ENCODE measurements around the gene RASD2. TPM values are rescaled to one million over a fixed set of nuclear protein-coding genes. Genes with fewer than 3 reads are reported as not detected.

Gene RASD2
- not detected for total RNA-seq

GRCh38 chr22:35540595-35541253 is at the start of gene RASD2:
RASD2 (plus strand) TSS chr22:35540831; CDS start chr22:35546810, 5,979 bp downstream.

Other genes with a start within 250 kb of the RASD2 start
- gene TOM1, start 240.9 kb upstream of the RASD2 start, total RNA-seq, result 10 to 100 TPM; 39.4 to 43.3 TPM
- under 1 TPM in 1 of 2 experiments, not detected in 1; 0.25 TPM for gene HMOX1, start 159.7 kb upstream of the RASD2 start, total RNA-seq
- gene MCM5, start 140.7 kb upstream of the RASD2 start, total RNA-seq, result 100 to 1,000 TPM; 139 to 148 TPM
- not detected for gene MB, start 76.5 kb downstream of the RASD2 start, total RNA-seq
- 10 to 100 TPM; 70.9 to 74.0 TPM for gene APOL6, start 107.6 kb downstream of the RASD2 start, total RNA-seq
- not detected for gene APOL5, start 177.0 kb downstream of the RASD2 start, total RNA-seq

All from activated naive CD4-positive, alpha-beta T cell treated with anti-CD3 and anti-CD28 coated beads, Interleukin-2, amount 10 ng/mL, durations not matched to agents 5 hours and 36 hours (primary cell).